Spleen (tissue), 7 donors: ENCODE data around the gene ZC2HC1C.

Source experiments
- CTCF ChIP-seq, 11 experiments: fragments of 200-600 bp in 7 of 11; fragments of 450-650 bp in 4 of 11; sonication (generic) in 4 of 11; IDR thresholded peaks in 8 of 11; conservative IDR thresholded peaks in 3 of 11; 1 replicate in 7 of 11; 2 replicates in 4 of 11; pipeline versions ENCODE4 v1.4.0 to v1.8.0; 2016 to 2021; ENCODE audit warnings: antibody characterized with exemption in 11 of 11, inconsistent platforms in 4 of 11, mild to moderate bottlenecking in 1 of 11
- POLR2A ChIP-seq, 3 donors: fragments of 450-650 bp; IDR thresholded peaks; one replicate each; pipeline ENCODE4 v1.5.1; 2017; ENCODE audit warnings: antibody characterized with exemption in 3 of 3, mild to moderate bottlenecking in 1 of 3
- POLR2AphosphoS5 ChIP-seq, 3 donors: sonication (generic); formaldehyde crosslinking; IDR thresholded peaks; one replicate each; pipeline ENCODE4 v1.5.1; 2017; ENCODE audit warnings: antibody characterized with exemption in 3 of 3
- donor health status: DM: no; HTN: no; CAD: no; lungs with moderate emphysema.
- donor health status: DM: no; HTN: no; CAD: no.
- donor health status: DM: no; HTN: no; CAD: no.

DNA sequence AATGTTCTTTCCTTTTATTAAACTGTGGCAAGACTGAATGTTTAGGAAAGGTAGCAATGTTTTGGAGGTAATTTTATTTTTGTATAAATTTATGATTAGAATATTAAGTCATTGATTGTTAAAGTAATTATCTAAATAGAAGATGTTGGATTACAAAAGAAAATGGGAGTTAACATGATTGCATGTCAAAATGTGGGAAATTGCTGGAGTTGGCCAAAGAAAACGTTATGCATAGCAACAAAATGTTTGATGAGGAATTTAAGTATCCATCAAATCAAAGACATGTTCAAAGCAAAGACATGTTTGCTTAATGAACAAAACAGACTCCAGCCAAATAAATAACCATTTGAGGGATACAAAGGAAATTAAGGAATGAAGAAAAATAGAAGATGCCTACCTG lies 15.0 kb upstream of the ZC2HC1C start:
- no peak for TF ChIP-seq CTCF (IDR thresholded peaks at IDR 0.05 in 8 of 11, conservative IDR thresholded peaks at IDR 0.05 in 3 of 11)
- TF ChIP-seq POLR2A (IDR thresholded peaks at IDR 0.05), result no peak
- no peak for TF ChIP-seq POLR2AphosphoS5 (IDR thresholded peaks at IDR 0.05)
